GM18508 (cell line): ENCODE data around the gene SLC25A26.

ENCODE experiments used
- ATAC-seq: cut with Tn5 transposase; IDR thresholded peaks from one replicate; pipeline ENCODE4 v1.9.1; 2021; ENCODE audit warnings: moderate number of reproducible peaks; ENCODE audit not compliant: insufficient read depth, unreplicated experiment

The SLC25A26 gene

GRCh38 chr3:66392512-66392911 lies 171.7 kb downstream of the SLC25A26 start:
- no peak for ATAC-seq

DNA sequence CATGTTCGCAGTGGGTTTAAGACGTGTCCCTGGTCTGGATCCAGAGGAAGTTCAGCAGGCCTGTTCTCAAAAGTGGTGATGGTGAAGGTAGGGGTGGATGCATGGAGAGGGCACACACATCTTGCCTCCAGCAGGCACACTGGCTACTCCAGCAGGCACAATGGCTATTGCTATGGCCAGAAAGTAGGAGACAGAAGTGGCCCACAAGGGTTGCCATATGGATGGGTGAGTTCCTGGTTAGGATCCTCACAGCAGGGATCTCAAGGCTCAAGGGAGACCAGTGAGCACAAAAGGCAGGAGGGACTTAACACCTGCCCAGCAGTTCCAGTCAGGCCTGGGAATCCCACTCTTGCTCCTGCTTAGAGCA lies 172.1 kb downstream of the SLC25A26 start:
- ATAC-seq, result no peak

GRCh38 chr3:66393333-66394005 lies 172.7 kb downstream of the SLC25A26 start:
- ATAC-seq, result no peak

GRCh38 chr3:66394019-66394752 lies 173.4 kb downstream of the SLC25A26 start:
- peak; percentile 85 for ATAC-seq

DNA sequence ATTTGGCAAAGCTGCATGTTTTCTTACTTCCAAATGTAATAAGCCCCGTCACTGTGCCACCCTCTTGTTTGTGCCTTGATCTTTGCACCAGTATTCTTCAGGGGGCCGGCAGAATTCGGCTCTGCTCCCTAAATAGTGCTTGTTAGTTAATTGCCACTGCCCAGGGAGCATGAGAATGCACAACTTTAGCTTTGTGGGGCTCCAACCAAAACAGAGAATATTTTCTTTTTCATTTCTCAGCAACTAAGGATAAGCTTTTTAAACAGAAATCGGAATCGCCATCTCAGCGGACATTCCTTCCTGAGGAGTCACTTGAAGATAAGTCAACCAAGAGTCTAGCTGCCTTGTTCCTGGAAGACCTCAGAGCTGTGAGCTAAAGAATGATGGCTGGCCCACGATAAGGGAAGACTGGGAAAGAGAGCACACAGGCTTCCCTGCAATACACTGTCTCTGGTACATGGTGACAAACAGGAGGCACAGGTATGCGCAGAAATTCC lies 174.0 kb downstream of the SLC25A26 start:
- no peak for ATAC-seq

- no peak for ATAC-seq
These were observed 174.8 kb downstream of the SLC25A26 start for GRCh38 chr3:66395635-66396034.

DNA sequence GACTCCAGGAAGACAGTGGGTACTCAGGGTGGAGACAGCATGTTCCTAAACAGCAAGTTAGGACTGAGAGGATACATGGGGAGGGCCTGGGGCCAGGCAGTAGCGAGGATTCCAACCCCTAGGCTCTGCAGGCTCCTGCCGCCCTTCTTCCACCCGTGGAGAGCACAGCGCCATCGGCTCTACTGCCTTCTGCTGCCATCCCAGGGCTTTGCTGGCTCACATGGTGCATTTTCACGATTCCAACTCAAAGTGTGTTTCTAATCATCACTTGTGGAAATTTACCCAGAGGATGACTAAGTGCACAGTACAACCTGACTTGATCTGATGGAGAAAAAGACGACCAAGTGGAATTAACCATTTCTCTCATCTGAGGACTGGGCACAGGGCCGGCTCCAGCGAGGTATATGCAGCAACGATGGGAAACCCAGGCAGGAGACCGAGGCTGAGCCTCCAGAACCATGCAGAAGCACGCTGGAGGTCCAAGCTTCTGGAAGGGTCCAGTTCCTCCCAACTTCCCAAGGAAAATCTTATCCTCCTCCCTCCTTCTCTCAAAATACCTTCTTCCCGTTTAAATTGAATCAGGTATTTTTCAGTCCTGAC lies 175.5 kb downstream of the SLC25A26 start:
- no peak for ATAC-seq

GRCh38 chr3:66396888-66397287 lies 176.1 kb downstream of the SLC25A26 start:
- ATAC-seq, result no peak

DNA sequence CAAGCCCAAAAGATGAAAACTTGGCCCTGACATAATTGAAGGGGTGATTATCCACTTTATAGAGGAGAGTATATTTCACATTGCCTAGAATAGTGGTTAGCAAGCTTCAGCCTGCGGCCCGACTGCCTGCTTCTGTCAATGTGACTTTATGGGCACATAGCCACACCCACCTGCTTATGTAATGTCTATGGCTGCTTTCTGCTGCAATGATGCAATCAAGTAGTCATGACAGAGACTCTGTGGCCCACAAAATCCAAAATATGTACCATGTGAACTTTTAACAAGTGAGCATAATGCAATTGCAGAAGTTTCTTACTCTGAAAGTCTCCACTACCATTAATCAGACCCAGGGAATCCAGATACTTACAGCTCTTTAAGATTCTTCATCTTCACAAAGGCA lies 176.9 kb downstream of the SLC25A26 start:
- ATAC-seq, result no peak

GRCh38 chr3:66398228-66399025 lies 177.6 kb downstream of the SLC25A26 start:
- no peak for ATAC-seq

GRCh38 chr3:66399529-66400232 lies 178.9 kb downstream of the SLC25A26 start:
- no peak for ATAC-seq

DNA sequence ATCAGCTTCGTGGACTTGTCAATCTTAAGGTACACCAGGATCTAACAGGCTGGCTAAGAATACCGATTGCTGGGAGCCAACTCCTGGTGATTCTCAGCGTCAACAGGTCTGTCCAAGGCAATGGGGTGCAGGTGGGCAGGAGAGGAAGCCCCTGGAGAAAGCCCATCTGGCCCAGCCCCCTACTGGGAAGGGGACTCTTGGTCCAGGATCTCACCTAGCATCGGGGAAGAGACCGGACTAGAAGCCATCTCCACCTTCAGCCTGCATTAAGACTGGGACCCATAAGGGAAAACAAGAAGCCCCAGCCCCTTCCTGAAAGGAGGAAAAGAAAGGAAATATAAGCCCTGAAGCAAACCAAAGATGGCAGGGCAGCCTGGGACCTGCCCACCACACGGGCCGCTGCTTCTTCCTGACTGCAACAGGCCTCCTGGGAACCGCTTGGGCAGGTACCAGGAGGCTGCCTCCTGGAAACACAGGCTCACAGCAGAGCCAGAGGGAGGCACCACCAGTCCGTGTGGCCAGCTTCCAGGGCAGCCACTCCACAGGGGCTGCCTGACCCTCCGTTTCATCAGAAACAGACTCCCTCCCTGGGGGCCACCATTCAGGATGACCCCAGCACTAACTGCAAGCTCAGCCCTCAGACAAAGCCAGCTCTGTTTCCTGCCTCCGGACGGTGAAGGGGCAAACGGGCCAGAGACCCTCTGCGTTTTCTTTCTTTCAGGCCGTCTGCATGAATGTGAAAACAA lies 179.8 kb downstream of the SLC25A26 start:
- no peak for ATAC-seq

GRCh38 chr3:66401157-66401550 lies 180.4 kb downstream of the SLC25A26 start:
- no peak for ATAC-seq

DNA sequence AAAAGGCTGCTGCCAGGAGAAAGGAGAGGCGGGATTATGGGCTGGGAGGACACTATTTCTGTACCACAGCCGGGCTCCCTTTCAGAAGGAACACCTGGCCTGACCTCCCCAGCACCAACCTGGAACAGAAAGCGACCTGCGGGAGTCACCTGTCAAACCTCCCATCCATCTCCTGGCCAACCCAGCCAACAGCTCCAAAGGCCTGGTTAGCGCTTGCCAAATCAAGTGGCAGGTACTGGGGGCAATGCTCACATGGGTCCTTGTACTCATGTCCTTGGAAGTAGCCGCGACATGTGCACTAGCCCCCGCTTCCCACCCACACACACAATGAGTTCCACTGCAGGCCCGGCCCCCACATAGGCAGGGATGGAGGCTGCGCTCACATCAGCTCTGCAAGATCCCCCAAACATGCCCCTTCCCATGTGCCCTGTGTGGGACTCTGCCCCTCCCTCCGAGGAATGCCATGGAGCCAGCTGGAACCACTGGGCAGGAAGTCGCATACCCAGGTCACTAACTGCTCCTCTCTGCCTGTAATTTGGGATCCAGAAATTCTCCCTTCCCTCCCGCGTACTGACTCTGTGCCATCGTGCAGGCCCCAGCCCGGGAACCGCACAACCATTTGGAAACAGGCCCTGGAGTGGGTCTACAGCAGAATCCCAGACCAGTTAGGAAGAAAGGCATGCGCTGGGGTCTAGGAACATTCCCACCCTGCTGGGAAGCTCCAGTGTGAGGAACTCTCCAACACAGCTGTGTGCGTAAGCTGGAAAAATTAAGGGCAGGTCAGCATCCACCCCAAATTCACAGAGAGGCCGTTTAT lies 181.1 kb downstream of the SLC25A26 start:
- no peak for ATAC-seq

DNA sequence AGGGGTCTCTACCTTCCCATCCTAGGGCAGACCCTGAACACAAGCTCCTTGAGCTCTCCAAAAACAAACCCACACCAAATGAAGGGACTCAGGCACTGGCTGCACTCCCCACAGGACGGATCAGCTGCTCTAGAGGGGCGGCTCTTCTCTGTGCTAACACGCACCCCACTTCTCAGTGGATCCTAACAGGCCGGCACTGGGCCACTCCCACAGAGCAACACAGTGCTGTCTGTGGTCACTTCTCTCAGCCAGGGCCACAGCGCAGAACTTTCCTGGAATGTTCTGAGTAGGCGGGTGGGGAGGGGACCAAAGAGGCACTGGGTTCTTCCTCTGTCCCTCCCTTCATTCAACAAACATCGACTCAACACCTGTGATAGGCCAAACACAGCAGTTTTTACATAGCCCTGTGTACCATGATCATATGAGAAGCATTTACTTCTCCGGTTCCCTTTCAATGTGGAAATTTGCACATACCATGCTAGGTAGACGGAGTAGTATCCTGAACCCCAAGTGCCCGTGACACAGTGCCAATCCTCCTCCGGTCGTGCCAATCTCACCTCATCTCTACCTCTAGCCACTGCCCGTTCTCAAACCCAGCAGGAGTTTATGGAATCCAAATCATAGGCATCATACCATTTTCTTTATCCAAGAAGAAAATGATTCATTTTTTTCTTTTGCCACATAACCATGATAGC lies 181.9 kb downstream of the SLC25A26 start:
- no peak for ATAC-seq

- ATAC-seq, result no peak
These were observed 182.7 kb downstream of the SLC25A26 start for GRCh38 chr3:66403323-66403990.

GRCh38 chr3:66404197-66404596 lies 183.4 kb downstream of the SLC25A26 start:
- ATAC-seq, result no peak
